22Rv1 (cell line): Measurements from ENCODE around the gene VAPB.

Experiments used
- ZFX ChIP-seq: fragments of 450-650 bp; IDR thresholded peaks from 2 replicates; pipeline ENCODE4 v1.6.1; 2017; ENCODE audit warnings: antibody characterized with exemption, borderline replicate concordance
- TF ChIP-seq, protein P1 (sequence below): fragments of 450-650 bp; IDR thresholded peaks from 2 replicates; pipeline ENCODE4 v1.5.1; 2017; ENCODE audit warnings: mild to moderate bottlenecking

DNA sequence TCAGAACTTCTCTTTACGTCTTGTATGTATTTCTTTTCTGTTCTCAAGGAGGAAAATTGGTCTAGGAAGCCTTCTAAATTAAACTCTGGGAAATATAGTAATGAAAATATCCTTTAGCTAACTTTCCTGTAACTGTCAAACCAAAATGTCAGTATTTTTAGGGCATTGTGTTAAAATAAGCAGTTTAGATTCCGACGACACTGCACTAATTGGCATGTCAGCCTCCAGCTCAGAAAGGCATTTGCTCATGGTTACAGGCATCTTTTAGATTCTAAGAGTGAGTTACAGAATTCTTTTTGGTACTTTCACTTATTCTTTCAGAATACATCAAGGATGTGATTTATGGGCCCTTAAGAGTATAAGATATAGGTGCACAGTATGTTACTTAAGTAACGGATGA lies 26.1 kb upstream of the VAPB start:
- TF ChIP-seq, protein P1, sequence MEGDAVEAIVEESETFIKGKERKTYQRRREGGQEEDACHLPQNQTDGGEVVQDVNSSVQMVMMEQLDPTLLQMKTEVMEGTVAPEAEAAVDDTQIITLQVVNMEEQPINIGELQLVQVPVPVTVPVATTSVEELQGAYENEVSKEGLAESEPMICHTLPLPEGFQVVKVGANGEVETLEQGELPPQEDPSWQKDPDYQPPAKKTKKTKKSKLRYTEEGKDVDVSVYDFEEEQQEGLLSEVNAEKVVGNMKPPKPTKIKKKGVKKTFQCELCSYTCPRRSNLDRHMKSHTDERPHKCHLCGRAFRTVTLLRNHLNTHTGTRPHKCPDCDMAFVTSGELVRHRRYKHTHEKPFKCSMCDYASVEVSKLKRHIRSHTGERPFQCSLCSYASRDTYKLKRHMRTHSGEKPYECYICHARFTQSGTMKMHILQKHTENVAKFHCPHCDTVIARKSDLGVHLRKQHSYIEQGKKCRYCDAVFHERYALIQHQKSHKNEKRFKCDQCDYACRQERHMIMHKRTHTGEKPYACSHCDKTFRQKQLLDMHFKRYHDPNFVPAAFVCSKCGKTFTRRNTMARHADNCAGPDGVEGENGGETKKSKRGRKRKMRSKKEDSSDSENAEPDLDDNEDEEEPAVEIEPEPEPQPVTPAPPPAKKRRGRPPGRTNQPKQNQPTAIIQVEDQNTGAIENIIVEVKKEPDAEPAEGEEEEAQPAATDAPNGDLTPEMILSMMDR, result no peak
- TF ChIP-seq ZFX, result no peak
